ENCODE results near the gene NDUFS6. TPM values are rescaled to one million over a fixed set of nuclear protein-coding genes. Genes with fewer than 3 reads are reported as not detected.

NDUFS6 gene
- total and polyA plus RNA-seq, 8 donors: 12.8 to 95.0 (median 86.0) TPM; not detected in 1

DNA sequence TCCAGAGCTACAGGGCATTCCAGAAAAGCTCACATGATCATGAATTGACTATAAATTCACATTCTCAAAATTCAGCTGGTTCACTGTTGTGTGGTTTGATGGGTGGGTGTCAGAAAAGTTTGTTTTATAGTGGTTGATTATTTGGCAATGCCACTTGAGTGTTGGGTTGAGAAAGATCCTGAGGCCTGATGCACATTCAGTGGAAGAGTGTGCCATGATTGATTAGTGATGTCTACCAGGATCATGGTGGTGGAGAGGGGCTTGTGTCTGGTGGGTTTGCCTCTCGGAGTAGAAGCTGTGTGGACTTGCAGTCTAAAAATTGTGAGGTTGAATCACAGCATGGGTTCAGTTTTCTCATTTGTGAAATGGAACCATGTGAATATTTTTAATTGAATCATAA, 2.0 kb downstream of the NDUFS6 start:
- Histone ChIP-seq H3K9me3 (no peaks in the 10 kb centered on the region), H3K4me1 (peaks cover 18 to 51% (median 40%) of the 10 kb centered on the region in 4 donors), H3K4me3 (no peak overlapping the region), H3K36me3 (peaks cover 52 to 61% (median 60%) of the 10 kb centered on the region in 4 donors), H3K27ac (no peak overlapping the region), H3K27me3 (no peaks in the 10 kb centered on the region)
- TF ChIP-seq POLR2A (IDR thresholded peaks at IDR 0.05) (no peak), POLR2AphosphoS5 (IDR thresholded peaks at IDR 0.05) (no peak), EP300 (IDR thresholded peaks at IDR 0.05) (no peak)
- TF ChIP-seq, protein P1, sequence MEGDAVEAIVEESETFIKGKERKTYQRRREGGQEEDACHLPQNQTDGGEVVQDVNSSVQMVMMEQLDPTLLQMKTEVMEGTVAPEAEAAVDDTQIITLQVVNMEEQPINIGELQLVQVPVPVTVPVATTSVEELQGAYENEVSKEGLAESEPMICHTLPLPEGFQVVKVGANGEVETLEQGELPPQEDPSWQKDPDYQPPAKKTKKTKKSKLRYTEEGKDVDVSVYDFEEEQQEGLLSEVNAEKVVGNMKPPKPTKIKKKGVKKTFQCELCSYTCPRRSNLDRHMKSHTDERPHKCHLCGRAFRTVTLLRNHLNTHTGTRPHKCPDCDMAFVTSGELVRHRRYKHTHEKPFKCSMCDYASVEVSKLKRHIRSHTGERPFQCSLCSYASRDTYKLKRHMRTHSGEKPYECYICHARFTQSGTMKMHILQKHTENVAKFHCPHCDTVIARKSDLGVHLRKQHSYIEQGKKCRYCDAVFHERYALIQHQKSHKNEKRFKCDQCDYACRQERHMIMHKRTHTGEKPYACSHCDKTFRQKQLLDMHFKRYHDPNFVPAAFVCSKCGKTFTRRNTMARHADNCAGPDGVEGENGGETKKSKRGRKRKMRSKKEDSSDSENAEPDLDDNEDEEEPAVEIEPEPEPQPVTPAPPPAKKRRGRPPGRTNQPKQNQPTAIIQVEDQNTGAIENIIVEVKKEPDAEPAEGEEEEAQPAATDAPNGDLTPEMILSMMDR (IDR thresholded peaks at IDR 0.05): no peak
- intact Hi-C loops (cut with DNase I; ENCODE audit: low total_unique reads): no loop called here
- no peak for DNase-seq
- WGBS, 5 donors: 88 to 100% (median 94%) methylated on average over 1 of the region's 1 CpG

DNA sequence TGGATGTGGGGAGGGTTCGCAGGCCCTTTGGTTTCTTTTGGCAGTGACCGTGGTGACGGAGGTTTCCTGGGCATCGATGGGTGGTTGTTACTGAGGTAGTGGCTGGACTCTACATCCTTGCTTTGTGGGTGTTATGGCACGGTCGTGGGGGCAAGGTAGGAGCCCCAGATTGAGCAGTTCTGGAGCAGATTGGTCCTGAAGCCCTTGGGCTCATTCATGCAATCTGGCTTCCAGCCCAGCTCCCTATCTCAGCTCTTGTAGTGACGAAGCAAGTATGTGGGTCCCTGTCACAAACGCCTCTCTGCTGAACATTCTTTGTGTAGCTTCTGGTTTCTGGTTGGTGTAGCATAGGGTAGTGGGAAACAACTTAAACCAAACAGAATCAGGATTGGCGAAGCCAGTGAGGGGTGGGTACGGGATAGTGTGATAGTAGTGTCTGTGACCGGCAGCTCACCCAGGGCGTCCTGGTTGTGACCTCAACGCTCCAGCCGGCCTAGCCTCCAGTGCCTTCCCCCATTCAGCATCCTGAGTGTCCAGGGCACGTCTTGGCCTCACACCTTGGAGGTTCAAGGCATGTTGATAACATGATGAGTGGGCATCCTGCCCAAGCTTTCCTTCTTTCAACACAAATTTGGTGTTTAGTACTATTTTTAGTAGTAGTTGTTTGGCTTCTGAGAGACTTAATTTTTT, 2.9 kb downstream of the NDUFS6 start:
- H3K36me3 ChIP-seq: peaks cover 58 to 66% (median 65%) of the 10 kb centered on the region in 4 donors

DNA sequence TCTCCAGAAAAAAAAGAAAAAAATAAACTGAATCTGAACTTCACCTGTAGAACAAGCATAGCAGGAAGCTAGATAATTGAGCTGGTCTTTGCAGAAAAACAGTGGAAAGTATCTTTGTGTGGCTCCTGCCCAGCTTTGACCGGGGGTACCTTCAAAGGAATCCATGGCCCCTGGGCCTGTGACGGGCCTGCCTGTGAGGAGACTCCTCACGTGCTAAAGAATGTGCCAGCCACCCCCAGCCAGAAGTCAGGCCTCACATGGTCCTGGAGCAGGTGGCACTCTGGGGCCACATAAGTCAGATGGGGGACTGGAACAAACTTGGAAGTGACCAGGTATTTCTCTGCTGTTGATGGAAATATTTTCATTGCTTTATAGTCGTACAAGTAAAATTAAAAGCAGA, 4.1 kb downstream of the NDUFS6 start:
- Histone ChIP-seq H3K27me3 (no peaks in the 10 kb centered on the region), H3K9me3 (no peaks in the 10 kb centered on the region), H3K4me3 (no peak overlapping the region), H3K27ac (no peak overlapping the region), H3K4me1 (peaks cover 11 to 39% (median 25%) of the 10 kb centered on the region in 4 donors), H3K36me3 (peaks cover 69 to 78% (median 77%) of the 10 kb centered on the region in 4 donors)
- no peak for DNase-seq
- no peak for TF ChIP-seq POLR2AphosphoS5 (IDR thresholded peaks at IDR 0.05)
- intact Hi-C loops (cut with DNase I; ENCODE audit: low total_unique reads): no loop called here
- WGBS, 5 donors: 81 to 90% (median 85%) methylated on average over 4 of the region's 4 CpGs

More for the DNA sequence above, 2.9 kb downstream of the NDUFS6 start:
- Histone ChIP-seq H3K27me3 (no peaks in the 10 kb centered on the region), H3K4me1 (peaks cover 11 to 42% (median 31%) of the 10 kb centered on the region in 4 donors), H3K27ac (no peak overlapping the region), H3K9me3 (no peaks in the 10 kb centered on the region), H3K4me3 (no peak overlapping the region)
- 79 to 90% (median 84%) methylated on average over 15 of the region's 15 CpGs for WGBS, 5 donors
- TF ChIP-seq EP300 (IDR thresholded peaks at IDR 0.05): no peak
- TF ChIP-seq, protein P1 (IDR thresholded peaks at IDR 0.05): no peak
- no peak for DNase-seq
- intact Hi-C loops (cut with DNase I; ENCODE audit: low total_unique reads): no loop called here

DNA sequence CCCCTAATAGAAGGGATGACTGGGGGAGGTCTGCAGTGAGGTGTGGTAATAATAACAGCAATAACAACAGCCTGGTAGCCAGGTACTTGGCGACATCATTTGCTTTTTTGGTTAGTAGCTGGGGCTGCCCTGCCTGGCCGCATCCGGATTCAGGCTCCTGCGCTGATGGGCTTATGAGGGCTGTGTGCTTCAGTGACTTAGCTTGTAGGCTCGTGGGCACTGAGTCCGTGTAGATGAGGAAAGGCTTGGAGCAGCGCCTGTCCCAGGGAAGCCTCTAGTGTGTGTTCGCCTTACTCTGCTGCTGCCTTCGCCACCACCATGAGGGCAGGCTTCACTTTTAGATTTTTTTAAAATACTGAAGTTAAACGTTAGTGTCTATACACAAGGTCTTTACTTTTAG, 4.5 kb downstream of the NDUFS6 start:
- WGBS, 5 donors: 82 to 96% (median 93%) methylated on average over 10 of the region's 10 CpGs
- TF ChIP-seq EP300 (IDR thresholded peaks at IDR 0.05) (no peak), POLR2AphosphoS5 (IDR thresholded peaks at IDR 0.05) (no peak)
- TF ChIP-seq, protein P1 (IDR thresholded peaks at IDR 0.05): no peak
- no peak for DNase-seq

DNA sequence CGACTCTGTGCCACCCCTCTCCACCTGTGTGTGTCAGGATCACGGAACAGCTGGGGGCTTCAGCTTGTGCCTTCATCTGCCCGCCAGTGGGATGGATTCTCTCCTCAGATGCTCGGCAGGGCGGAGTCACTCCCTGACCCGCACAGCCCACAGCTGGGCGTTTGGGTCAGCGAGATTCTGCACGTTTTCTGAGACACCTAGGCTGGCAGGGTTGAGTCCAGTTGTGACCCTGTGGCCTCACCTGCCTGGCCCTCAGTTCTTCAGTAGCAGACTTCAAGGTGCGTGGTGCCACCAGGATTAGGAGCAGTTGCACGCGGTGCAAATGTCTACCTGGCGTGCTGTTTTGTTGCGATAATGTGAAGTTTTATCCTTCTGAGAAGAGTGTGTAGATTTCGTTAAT, 5.0 kb downstream of the NDUFS6 start:
- H3K27ac ChIP-seq: no peak overlapping the region
- no peaks in the 10 kb centered on the region for H3K9me3 ChIP-seq
- TF ChIP-seq, protein P1 (IDR thresholded peaks at IDR 0.05): no peak
- no peak for TF ChIP-seq POLR2A (IDR thresholded peaks at IDR 0.05)
- no peak for TF ChIP-seq POLR2AphosphoS5 (IDR thresholded peaks at IDR 0.05)
- no peak for TF ChIP-seq EP300 (IDR thresholded peaks at IDR 0.05)
- intact Hi-C loops (cut with DNase I; ENCODE audit: low total_unique reads): no loop called here
- DNase-seq: no peak
- H3K4me1 ChIP-seq: peaks cover 7 to 32% (median 21%) of the 10 kb centered on the region in 4 donors
- 84 to 96% (median 91%) methylated on average over 12 to 15 of the region's 15 CpGs for WGBS, 5 donors
- H3K27me3 ChIP-seq: no peaks in the 10 kb centered on the region
- H3K36me3 ChIP-seq: peaks cover 75 to 86% (median 86%) of the 10 kb centered on the region in 4 donors
- H3K4me3 ChIP-seq: no peak overlapping the region

More for the DNA sequence above, 4.5 kb downstream of the NDUFS6 start:
- no peak overlapping the region for H3K27ac ChIP-seq
- intact Hi-C loops (cut with DNase I; ENCODE audit: low total_unique reads): no loop called here
- H3K27me3 ChIP-seq: no peaks in the 10 kb centered on the region
- peaks cover 73 to 82% (median 81%) of the 10 kb centered on the region in 4 donors for H3K36me3 ChIP-seq
- peaks cover 9 to 35% (median 22%) of the 10 kb centered on the region in 4 donors for H3K4me1 ChIP-seq
- H3K9me3 ChIP-seq: no peaks in the 10 kb centered on the region
- H3K4me3 ChIP-seq: no peak overlapping the region
